HepG2 (cell line): ENCODE data around the gene FAM216A.

Source experiments
- ATF2 ChIP-seq: sonication (generic); formaldehyde crosslinking; IDR thresholded peaks from 2 replicates; pipeline ENCODE4 v1.4.0; 2020; ENCODE audit warnings: missing genetic modification reagents
- BCLAF1 ChIP-seq: fragments of 450-650 bp; IDR thresholded peaks from 2 replicates; pipeline ENCODE4 v1.6.1; 2017; ENCODE audit warnings: mild to moderate bottlenecking
- CTCF ChIP-seq: sonication (generic); formaldehyde crosslinking; IDR thresholded peaks from 2 replicates; pipeline ENCODE4 v1.5.0; 2020; ENCODE audit warnings: mild to moderate bottlenecking, missing genetic modification reagents, moderate library complexity
- GLMP ChIP-seq: sonication (generic); formaldehyde crosslinking; IDR thresholded peaks from 2 replicates; pipeline ENCODE4 v1.9.0; 2021; ENCODE audit warnings: missing genetic modification reagents, mild to moderate bottlenecking, borderline replicate concordance
- MAFK ChIP-seq, 2 experiments: IDR thresholded peaks in 1 of 2; conservative IDR thresholded peaks in 1 of 2; 2 replicates each; pipeline ENCODE4 v1.6.1; 2011; ENCODE audit warnings: improper control_type of control experiment in 2 of 2, low read length in 2 of 2
- MAX ChIP-seq: IDR thresholded peaks from 2 replicates; pipeline ENCODE4 v1.6.1; 2012; ENCODE audit warnings: inconsistent platforms
- MXD4 ChIP-seq: IDR thresholded peaks from 2 replicates; pipeline ENCODE4 v1.6.1; 2016; ENCODE audit warnings: mild to moderate bottlenecking, missing biosample characterization, missing genetic modification reagents
- PHF20 ChIP-seq: sonication (generic); formaldehyde crosslinking; IDR thresholded peaks from 2 replicates; pipeline ENCODE4 v1.5.0; 2020; ENCODE audit warnings: mild to moderate bottlenecking, missing genetic modification reagents
- ZBTB2 ChIP-seq: sonication (generic); formaldehyde crosslinking; IDR thresholded peaks from 2 replicates; pipeline ENCODE4 v1.8.0; 2022; ENCODE audit warnings: low read depth, missing genetic modification reagents
- ZMYM4 ChIP-seq: sonication (generic); formaldehyde crosslinking; IDR thresholded peaks from 2 replicates; pipeline ENCODE4 v1.8.1; 2023; ENCODE audit warnings: mild to moderate bottlenecking, missing genetic modification reagents
- ZNF256 ChIP-seq: sonication (generic); formaldehyde crosslinking; conservative IDR thresholded peaks from 2 replicates; pipeline ENCODE4 v1.4.0; 2020; ENCODE audit warnings: missing genetic modification reagents
- ZNF704 ChIP-seq: sonication (generic); formaldehyde crosslinking; IDR thresholded peaks from 2 replicates; pipeline ENCODE4 v1.8.1; 2023; ENCODE audit warnings: mild to moderate bottlenecking, inconsistent platforms, moderate library complexity, missing genetic modification reagents, borderline replicate concordance
- ZNF790 ChIP-seq: sonication (generic); formaldehyde crosslinking; IDR thresholded peaks from 2 replicates; pipeline ENCODE4 v1.8.0; 2022; ENCODE audit warnings: missing genetic modification reagents, mild to moderate bottlenecking, borderline replicate concordance

- TF ChIP-seq ZBTB2: no peak
- no peak for TF ChIP-seq MAFK (conservative IDR thresholded peaks at IDR 0.05 in 1 of 2, IDR thresholded peaks at IDR 0.05 in 1 of 2; ENCODE audit: low read length in 2 of 2)
- no peak for TF ChIP-seq CTCF (CRISPR knock-in tag)
- TF ChIP-seq ZNF790 (CRISPR knock-in tag): no peak
- TF ChIP-seq ATF2 (CRISPR knock-in tag): no peak
- no peak for TF ChIP-seq ZMYM4
- TF ChIP-seq ZNF704 (CRISPR knock-in tag): no peak
- TF ChIP-seq ZNF256 (CRISPR knock-in tag): no peak
- no peak for TF ChIP-seq PHF20 (CRISPR knock-in tag)
- no peak for TF ChIP-seq MAX
- TF ChIP-seq GLMP (CRISPR knock-in tag): no peak
- no peak for TF ChIP-seq BCLAF1
- no peak for TF ChIP-seq MXD4 (CRISPR knock-in tag)
Observed at GRCh38 chr12:110505332-110505731, 36.7 kb downstream of the FAM216A start.
